Natural killer cell (primary cell): ENCODE results near the gene HYOU1. TPM values are rescaled to one million over a fixed set of nuclear protein-coding genes. Genes with fewer than 3 reads are reported as not detected.
A peak's percentile ranks its signal among the peaks of the same experiment; 100 is the strongest.

ENCODE experiments used
- ATAC-seq, 3 donors: fragments of 150-1000 bp in 2 of 3; fragments of 200-7000 bp in 1 of 3; cut with Tn5 transposase; 1 replicate in 1 of 3; 2 replicates in 2 of 3; pipeline ENCODE4 v1.10.0; 2021; ENCODE audit warnings: mild to moderate bottlenecking in 2 of 3, moderate library complexity in 2 of 3
- DNase-seq, 2 donors: peaks; one replicate each; pipeline versions ENCODE4 v3.0.0 to v3.0.0-alpha.2; 2013 to 2021; ENCODE audit warnings: mixed read lengths in 1 of 2
- H3K27ac ChIP-seq: one replicate; pipeline ENCODE4 v1.5.1; 2013; ENCODE audit warnings: mild to moderate bottlenecking, low read length
- H3K27me3 ChIP-seq: one replicate; pipeline ENCODE4 v1.6.1; 2013; ENCODE audit warnings: low read length; ENCODE audit not compliant: control insufficient read depth, insufficient read depth
- H3K36me3 ChIP-seq: one replicate; pipeline ENCODE4 v1.6.1; 2013; ENCODE audit warnings: low read length; ENCODE audit not compliant: control insufficient read depth, insufficient read depth
- H3K4me1 ChIP-seq: one replicate; pipeline ENCODE4 v1.6.1; 2013; ENCODE audit warnings: low read length; ENCODE audit not compliant: control insufficient read depth, insufficient read depth
- H3K4me3 ChIP-seq: one replicate; pipeline ENCODE4 v1.5.1; 2013; ENCODE audit warnings: low read length
- H3K9me3 ChIP-seq: one replicate; pipeline ENCODE4 v1.6.1; 2013; ENCODE audit warnings: low read length; ENCODE audit not compliant: control insufficient read depth, insufficient read depth
- H3K27ac Mint-ChIP-seq, 2 donors: one replicate each; pipeline ENCODE4 v1.8.0; 2022; ENCODE audit warnings: mild to moderate bottlenecking in 2 of 2, mixed read lengths in 2 of 2, moderate library complexity in 1 of 2
- H3K27me3 Mint-ChIP-seq, 2 donors: one replicate each; pipeline ENCODE4 v1.8.0; 2022; ENCODE audit warnings: low read depth in 2 of 2, mixed read lengths in 2 of 2
- H3K36me3 Mint-ChIP-seq: one replicate; pipeline ENCODE4 v1.8.0; 2022; ENCODE audit warnings: mixed read lengths
- H3K4me1 Mint-ChIP-seq, 2 donors: one replicate each; pipeline ENCODE4 v1.8.0; 2022; ENCODE audit warnings: mixed read lengths in 2 of 2
- H3K4me3 Mint-ChIP-seq: one replicate; pipeline ENCODE4 v1.8.0; 2022; ENCODE audit warnings: mild to moderate bottlenecking, moderate library complexity, mixed read lengths
- H3K9me3 Mint-ChIP-seq, 2 donors: one replicate each; pipeline ENCODE4 v1.8.0; 2022; ENCODE audit warnings: mixed read lengths in 2 of 2
- WGBS: methylation state at CpG from one replicate; pipeline ENCODE4 v1.1.7; 2013; ENCODE audit warnings: missing lambda C conversion rate; ENCODE audit not compliant: insufficient coverage; 5-methylcytosine and 5-hydroxymethylcytosine counted together
- intact Hi-C: fragments of 100-400 bp; cut with micrococcal nuclease; formaldehyde crosslinking; loops from one replicate; pipeline ENCODE4 v1.14.2; 2022
- total RNA-seq, 4 donors: library from RNA; stranded (reverse); fragments of 120-200 nt in 1 of 4; gene quantifications; one replicate each; pipeline versions ENCODE4 v1.2.3 to v1.2.4, GENCODE V29; 2013 to 2022
- TF ChIP-seq, protein P1 (sequence below): fragments of 200-600 bp; IDR thresholded peaks from one replicate; pipeline ENCODE4 v1.8.0; 2022; ENCODE audit warnings: antibody characterized with exemption

HYOU1 gene
- total RNA-seq, 3 donors from 2014 or later (not counting 1 experiment from before 2014, with no cell fraction given) = 114 to 146 (median 123) TPM

GRCh38 chr11:119049081-119049480 lies 7.9 kb downstream of the HYOU1 start:
- H3K27ac Mint-ChIP-seq = peak overlapping the region in 1 of 2 donors; percentile 15

GRCh38 chr11:119048644-119049043 lies 8.4 kb downstream of the HYOU1 start:
- intact Hi-C loops = no loop called here
- Histone ChIP-seq H3K36me3 (peaks cover 83% of the 10 kb centered on the region), H3K27me3 (no peaks in the 10 kb centered on the region), H3K4me3 (no peak overlapping the region), H3K27ac (no peak overlapping the region), H3K9me3 (no peaks in the 10 kb centered on the region), H3K4me1 (no peaks in the 10 kb centered on the region)
- no peak for DNase-seq
- H3K9me3 Mint-ChIP-seq = no peaks in the 10 kb centered on the region
- TF ChIP-seq, protein P1, sequence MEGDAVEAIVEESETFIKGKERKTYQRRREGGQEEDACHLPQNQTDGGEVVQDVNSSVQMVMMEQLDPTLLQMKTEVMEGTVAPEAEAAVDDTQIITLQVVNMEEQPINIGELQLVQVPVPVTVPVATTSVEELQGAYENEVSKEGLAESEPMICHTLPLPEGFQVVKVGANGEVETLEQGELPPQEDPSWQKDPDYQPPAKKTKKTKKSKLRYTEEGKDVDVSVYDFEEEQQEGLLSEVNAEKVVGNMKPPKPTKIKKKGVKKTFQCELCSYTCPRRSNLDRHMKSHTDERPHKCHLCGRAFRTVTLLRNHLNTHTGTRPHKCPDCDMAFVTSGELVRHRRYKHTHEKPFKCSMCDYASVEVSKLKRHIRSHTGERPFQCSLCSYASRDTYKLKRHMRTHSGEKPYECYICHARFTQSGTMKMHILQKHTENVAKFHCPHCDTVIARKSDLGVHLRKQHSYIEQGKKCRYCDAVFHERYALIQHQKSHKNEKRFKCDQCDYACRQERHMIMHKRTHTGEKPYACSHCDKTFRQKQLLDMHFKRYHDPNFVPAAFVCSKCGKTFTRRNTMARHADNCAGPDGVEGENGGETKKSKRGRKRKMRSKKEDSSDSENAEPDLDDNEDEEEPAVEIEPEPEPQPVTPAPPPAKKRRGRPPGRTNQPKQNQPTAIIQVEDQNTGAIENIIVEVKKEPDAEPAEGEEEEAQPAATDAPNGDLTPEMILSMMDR = no peak
- H3K27me3 Mint-ChIP-seq = no peaks in the 10 kb centered on the region
- WGBS = 82% methylated on average over 6 of the region's 9 CpGs
- no peak overlapping the region for H3K4me3 Mint-ChIP-seq
- peaks cover 12 to 17% of the 10 kb centered on the region in 2 donors for H3K4me1 Mint-ChIP-seq
- peaks cover 31% of the 10 kb centered on the region for H3K36me3 Mint-ChIP-seq
- ATAC-seq = no peak
- no peak overlapping the region for H3K27ac Mint-ChIP-seq

More at GRCh38 chr11:119049081-119049480, 7.9 kb downstream of the HYOU1 start:
- Mint-ChIP-seq H3K4me1 (peaks cover 12 to 21% of the 10 kb centered on the region in 2 donors), H3K27me3 (no peaks in the 10 kb centered on the region), H3K9me3 (no peaks in the 10 kb centered on the region), H3K36me3 (peaks cover 35% of the 10 kb centered on the region), H3K4me3 (no peak overlapping the region)
- TF ChIP-seq, protein P1 = no peak
- Histone ChIP-seq H3K27me3 (no peaks in the 10 kb centered on the region), H3K4me1 (no peaks in the 10 kb centered on the region), H3K9me3 (no peaks in the 10 kb centered on the region), H3K4me3 (no peak overlapping the region), H3K36me3 (peaks cover 87% of the 10 kb centered on the region), H3K27ac (no peak overlapping the region)
- ATAC-seq = no peak
- no peak for DNase-seq
- WGBS = 94% methylated on average over 7 of the region's 7 CpGs
- intact Hi-C loops = no loop called here

- Mint-ChIP-seq H3K9me3 (no peaks in the 10 kb centered on the region), H3K4me1 (peaks cover 6 to 7% of the 10 kb centered on the region in 2 donors), H3K27me3 (no peaks in the 10 kb centered on the region), H3K4me3 (no peak overlapping the region), H3K27ac (no peak overlapping the region), H3K36me3 (peaks cover 22% of the 10 kb centered on the region)
- intact Hi-C loops = no loop called here
- DNase-seq (no peak), ATAC-seq (no peak)
- WGBS = 78% methylated on average over 6 of the region's 6 CpGs
- Histone ChIP-seq H3K9me3 (no peaks in the 10 kb centered on the region), H3K4me1 (no peaks in the 10 kb centered on the region), H3K36me3 (peaks cover 68% of the 10 kb centered on the region), H3K27me3 (no peaks in the 10 kb centered on the region), H3K4me3 (no peak overlapping the region), H3K27ac (no peak overlapping the region)
- TF ChIP-seq, protein P1 = no peak
These were observed 9.8 kb downstream of the HYOU1 start for GRCh38 chr11:119047205-119047604.

DNA sequence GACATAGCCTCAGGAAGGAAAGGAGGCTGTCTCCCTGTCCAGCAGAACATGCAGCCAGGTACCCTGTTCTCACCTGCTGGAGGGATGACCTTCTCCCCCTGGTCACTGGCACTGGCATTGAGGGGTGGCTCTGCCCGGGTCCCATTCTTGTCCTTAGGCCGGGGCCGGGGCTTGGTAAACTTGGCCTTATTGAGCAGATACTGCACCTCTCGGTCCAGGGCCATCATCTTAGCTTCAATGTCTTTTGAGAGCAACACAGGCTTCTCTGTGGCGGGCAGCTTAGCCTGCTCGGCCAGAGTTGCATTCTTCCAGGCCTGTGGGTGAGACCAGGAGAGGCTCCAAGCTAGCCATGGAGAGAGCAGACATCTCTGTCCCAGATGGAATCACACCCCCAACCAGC lies 10.5 kb downstream of the HYOU1 start:
- Mint-ChIP-seq H3K9me3 (no peaks in the 10 kb centered on the region), H3K36me3 (peaks cover 22% of the 10 kb centered on the region), H3K27me3 (no peaks in the 10 kb centered on the region), H3K27ac (no peak overlapping the region), H3K4me1 (peaks cover 4 to 6% of the 10 kb centered on the region in 2 donors), H3K4me3 (no peak overlapping the region)
- WGBS = 99% methylated on average over 6 of the region's 6 CpGs
- intact Hi-C loops = no loop called here
- Histone ChIP-seq H3K4me1 (no peaks in the 10 kb centered on the region), H3K4me3 (no peak overlapping the region), H3K9me3 (no peaks in the 10 kb centered on the region), H3K36me3 (peaks cover 61% of the 10 kb centered on the region), H3K27ac (no peak overlapping the region), H3K27me3 (no peaks in the 10 kb centered on the region)
- DNase-seq (no peak), ATAC-seq (no peak)
- TF ChIP-seq, protein P1 = no peak
